Measurements from ENCODE around the gene PPM1L.

DNA sequence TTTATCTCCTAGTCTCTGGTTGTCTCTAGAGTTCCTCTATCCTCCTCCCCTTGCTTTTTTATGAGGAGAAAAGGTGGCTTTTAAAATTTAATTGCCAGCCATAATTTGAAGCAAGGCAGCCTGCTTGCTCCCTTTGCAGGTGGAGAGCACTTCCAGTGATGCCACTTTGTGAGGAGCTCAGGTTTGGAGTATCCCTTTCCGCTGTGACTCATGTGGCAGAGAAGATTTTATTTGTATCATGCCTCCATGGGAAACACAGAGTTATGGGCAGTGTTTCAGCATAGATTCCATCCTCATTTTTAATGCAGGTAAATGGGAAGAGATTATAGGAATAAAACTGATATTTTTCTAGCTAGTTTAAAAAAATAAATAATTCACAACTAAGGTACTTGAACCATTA lies 7.0 kb downstream of the PPM1L start:
- TF ChIP-seq, protein P1, sequence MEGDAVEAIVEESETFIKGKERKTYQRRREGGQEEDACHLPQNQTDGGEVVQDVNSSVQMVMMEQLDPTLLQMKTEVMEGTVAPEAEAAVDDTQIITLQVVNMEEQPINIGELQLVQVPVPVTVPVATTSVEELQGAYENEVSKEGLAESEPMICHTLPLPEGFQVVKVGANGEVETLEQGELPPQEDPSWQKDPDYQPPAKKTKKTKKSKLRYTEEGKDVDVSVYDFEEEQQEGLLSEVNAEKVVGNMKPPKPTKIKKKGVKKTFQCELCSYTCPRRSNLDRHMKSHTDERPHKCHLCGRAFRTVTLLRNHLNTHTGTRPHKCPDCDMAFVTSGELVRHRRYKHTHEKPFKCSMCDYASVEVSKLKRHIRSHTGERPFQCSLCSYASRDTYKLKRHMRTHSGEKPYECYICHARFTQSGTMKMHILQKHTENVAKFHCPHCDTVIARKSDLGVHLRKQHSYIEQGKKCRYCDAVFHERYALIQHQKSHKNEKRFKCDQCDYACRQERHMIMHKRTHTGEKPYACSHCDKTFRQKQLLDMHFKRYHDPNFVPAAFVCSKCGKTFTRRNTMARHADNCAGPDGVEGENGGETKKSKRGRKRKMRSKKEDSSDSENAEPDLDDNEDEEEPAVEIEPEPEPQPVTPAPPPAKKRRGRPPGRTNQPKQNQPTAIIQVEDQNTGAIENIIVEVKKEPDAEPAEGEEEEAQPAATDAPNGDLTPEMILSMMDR (conservative IDR thresholded peaks at IDR 0.05 in 1 of 2, IDR thresholded peaks at IDR 0.05 in 1 of 2; ENCODE audit: low read depth in 1 of 2, low read length in 2 of 2), result no peak
- no peak for TF ChIP-seq EZH2 (IDR thresholded peaks at IDR 0.05; ENCODE audit: low read length, missing control alignments)
